ENCODE measurements around the gene CRTAC1.

GRCh38 chr10:97863808-97864207 lies 166.6 kb downstream of the CRTAC1 start:
- TF ChIP-seq, protein P1, sequence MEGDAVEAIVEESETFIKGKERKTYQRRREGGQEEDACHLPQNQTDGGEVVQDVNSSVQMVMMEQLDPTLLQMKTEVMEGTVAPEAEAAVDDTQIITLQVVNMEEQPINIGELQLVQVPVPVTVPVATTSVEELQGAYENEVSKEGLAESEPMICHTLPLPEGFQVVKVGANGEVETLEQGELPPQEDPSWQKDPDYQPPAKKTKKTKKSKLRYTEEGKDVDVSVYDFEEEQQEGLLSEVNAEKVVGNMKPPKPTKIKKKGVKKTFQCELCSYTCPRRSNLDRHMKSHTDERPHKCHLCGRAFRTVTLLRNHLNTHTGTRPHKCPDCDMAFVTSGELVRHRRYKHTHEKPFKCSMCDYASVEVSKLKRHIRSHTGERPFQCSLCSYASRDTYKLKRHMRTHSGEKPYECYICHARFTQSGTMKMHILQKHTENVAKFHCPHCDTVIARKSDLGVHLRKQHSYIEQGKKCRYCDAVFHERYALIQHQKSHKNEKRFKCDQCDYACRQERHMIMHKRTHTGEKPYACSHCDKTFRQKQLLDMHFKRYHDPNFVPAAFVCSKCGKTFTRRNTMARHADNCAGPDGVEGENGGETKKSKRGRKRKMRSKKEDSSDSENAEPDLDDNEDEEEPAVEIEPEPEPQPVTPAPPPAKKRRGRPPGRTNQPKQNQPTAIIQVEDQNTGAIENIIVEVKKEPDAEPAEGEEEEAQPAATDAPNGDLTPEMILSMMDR (IDR thresholded peaks at IDR 0.05; ENCODE audit: insufficient read depth, low read depth, low read length): no peak
- no peak for TF ChIP-seq EZH2 (IDR thresholded peaks at IDR 0.05; ENCODE audit: insufficient read depth, low read length)

All from astrocyte (in vitro differentiated cells and primary cell).